K562 (cell line): Measurements from ENCODE around the gene RIPOR1. TPM values are rescaled to one million over a fixed set of nuclear protein-coding genes. Genes with fewer than 3 reads are reported as not detected.

ENCODE experiments used
- ATAC-seq: fragments of 200-7000 bp; cut with Tn5 transposase; 3 replicates; pipeline ENCODE4 v1.9.1; 2020; ENCODE audit warnings: moderate library complexity
- BruUV-seq: library from RNA; stranded (reverse); fragments of 400-500 nt; replicated peaks from 2 replicates; lab custom pipeline; 2021; lab: Mats Ljungman, UMichigan
- CTCF ChIA-PET: fragments of 300-600 bp; formaldehyde crosslinking; extraction: SDS; loops from one replicate; lab custom pipeline; 2021; ENCODE audit warnings: low intra/inter-chr PET ratio; lab: Yijun Ruan, JAX
- POLR2A ChIA-PET: fragments of 300-600, 350-650 bp; sonication (Branson Sonifier 250); formaldehyde crosslinking; extraction: SDS; loops from one replicate; lab custom pipeline; 2021; ENCODE audit warnings: antibody characterized with exemption, inconsistent platforms; lab: Yijun Ruan, JAX
- DNase-seq, 4 experiments: peaks; one replicate each; pipeline versions ENCODE4 v3.0.0 to v3.0.0-alpha.2; 2011 to 2018; ENCODE audit warnings: low spot score in 3 of 4, mixed read lengths in 3 of 4; ENCODE audit errors: extremely low read depth in 1 of 4
- FAIRE-seq: peaks from 2 replicates; lab custom pipeline; 2011; peaks lifted over from hg19 to GRCh38; lab: Jason Lieb, UNC
- H2AFZ ChIP-seq: 2 replicates; pipeline ENCODE4 v1.6.0; 2011; ENCODE audit warnings: low read depth, low read length, control low read depth, inconsistent platforms
- H3K27ac ChIP-seq: fragments of 200-600 bp; 3 replicates; pipeline ENCODE4 v1.8.0; 2011; ENCODE audit warnings: low read depth, mild to moderate bottlenecking, control low read depth, inconsistent platforms, low read length, moderate library complexity, mixed read lengths; ENCODE audit errors: extremely low read depth
- H3K27me3 ChIP-seq, 2 experiments: fragments of 300-600 bp in 1 of 2; 2 replicates in 1 of 2; 3 replicates in 1 of 2; pipeline versions ENCODE4 v1.6.0 to v1.8.0; 2011; ENCODE audit warnings: inconsistent platforms in 2 of 2, low read length in 2 of 2, mild to moderate bottlenecking in 1 of 2, mixed read lengths in 1 of 2, moderate library complexity in 1 of 2; ENCODE audit not compliant: control insufficient read depth in 2 of 2, insufficient read depth in 2 of 2
- H3K36me3 ChIP-seq: fragments of 300-600 bp; 3 replicates; pipeline ENCODE4 v1.8.0; 2011; ENCODE audit warnings: mild to moderate bottlenecking, low read length, inconsistent platforms; ENCODE audit not compliant: control insufficient read depth, insufficient read depth
- H3K4me1 ChIP-seq, 2 experiments: fragments of 200-600 bp in 1 of 2; replicated peaks in 1 of 2; 2 replicates in 1 of 2; 3 replicates in 1 of 2; pipeline versions ENCODE4 v1.5.1 to v1.8.0; 2011; ENCODE audit warnings: inconsistent platforms in 2 of 2, low read length in 2 of 2, mild to moderate bottlenecking in 1 of 2, mixed read lengths in 1 of 2, moderate library complexity in 1 of 2; ENCODE audit not compliant: control insufficient read depth in 2 of 2, insufficient read depth in 2 of 2
- H3K4me2 ChIP-seq: 2 replicates; pipeline ENCODE4 v1.6.1; 2011; ENCODE audit warnings: low read length, control low read depth, inconsistent platforms, mixed read lengths; ENCODE audit not compliant: insufficient read depth
- H3K4me3 ChIP-seq: fragments of 200-600 bp; sonication (generic), shearing (Covaris generic); 2 replicates; pipeline ENCODE4 v1.5.1; 2016; ENCODE audit warnings: control low read depth, inconsistent platforms
- H3K79me2 ChIP-seq: fragments of 200-600 bp; 3 replicates; pipeline ENCODE4 v1.8.0; 2011; ENCODE audit warnings: low read length, inconsistent platforms; ENCODE audit not compliant: control insufficient read depth, insufficient read depth
- H3K9ac ChIP-seq, 2 experiments: 2 replicates each; pipeline versions ENCODE4 v1.6.0 to v1.6.1; 2011; ENCODE audit warnings: low read depth in 2 of 2, low read length in 2 of 2, control low read depth in 1 of 2, inconsistent platforms in 1 of 2, mild to moderate bottlenecking in 1 of 2, mixed read lengths in 1 of 2; ENCODE audit not compliant: insufficient read depth in 1 of 2
- H3K9me1 ChIP-seq: one replicate; pipeline ENCODE4 v1.6.0; 2011; ENCODE audit warnings: inconsistent platforms, mild to moderate bottlenecking, low read length, moderate library complexity; ENCODE audit not compliant: control insufficient read depth, insufficient read depth
- H3K9me3 ChIP-seq: replicated peaks from 2 replicates; pipeline ENCODE4 v1.5.1; 2011; ENCODE audit warnings: low read depth, low read length, inconsistent platforms; ENCODE audit not compliant: control insufficient read depth, insufficient read depth
- H4K20me1 ChIP-seq: replicated peaks from 2 replicates; pipeline ENCODE4 v1.6.1; 2011; ENCODE audit warnings: low read length, inconsistent platforms, mixed read lengths; ENCODE audit not compliant: control insufficient read depth, insufficient read depth
- ARID1B ChIP-seq: fragments of 450-650 bp; IDR thresholded peaks from 2 replicates; pipeline ENCODE4 v1.6.1; 2016; ENCODE audit warnings: antibody characterized with exemption, mild to moderate bottlenecking, inconsistent platforms
- CC2D1A ChIP-seq: fragments of 450-650 bp; IDR thresholded peaks from 2 replicates; pipeline ENCODE4 v1.6.1; 2017; ENCODE audit warnings: mild to moderate bottlenecking
- NR1H2 ChIP-seq: sonication (generic); formaldehyde crosslinking; IDR thresholded peaks from 2 replicates; pipeline ENCODE4 v1.4.0; 2020; ENCODE audit warnings: mild to moderate bottlenecking, missing genetic modification reagents
- ZNF239 ChIP-seq: fragments of 250-450 bp; sonication (Bioruptor Pico); IDR thresholded peaks from 2 replicates; pipeline ENCODE4 v1.4.0; 2020; ENCODE audit warnings: mild to moderate bottlenecking
- WGBS: fragments of 100-300 bp; shearing (Covaris generic); methylation state at CpG from one replicate; pipeline ENCODE4 v1.1.6; 2016; ENCODE audit warnings: low coverage, mixed read lengths; ENCODE audit not compliant: insufficient coverage; ENCODE audit errors: missing lambda C conversion rate; 5-methylcytosine and 5-hydroxymethylcytosine counted together
- in situ Hi-C: fragments of 300-500 bp; cut with MboI; formaldehyde crosslinking; loops from 4 replicates; pipeline ENCODE4 v1.15.0; 2018; ENCODE audit warnings: inconsistent platforms, mixed read lengths
- intact Hi-C: fragments of 100-400 bp; cut with micrococcal nuclease; formaldehyde crosslinking; loops from 2 replicates; pipeline ENCODE4 v1.14.2; 2022
- polyA plus RNA-seq, 8 experiments: library from polyadenylated mRNA; depleted of rRNA in 4 of 8; stranded (reverse) in 5 of 8; unstranded in 3 of 8; fragments of >200 nt; fragmentation: Nextera tagmentation in 2 of 8; fragmentation: Illumina TruSeq in 1 of 8; extraction: Ambion mirVana in 2 of 8; extraction: Trizol in 1 of 8; gene quantifications; 2 replicates each; pipeline versions ENCODE4 v1.2.1 to v1.2.3, GENCODE V29; 2011 to 2014; ENCODE audit warnings: inconsistent platforms in 1 of 8, missing spikeins in 1 of 8
- total RNA-seq, 7 experiments: library from RNA; depleted of rRNA in 6 of 7; stranded (reverse); fragments of >200 nt in 6 of 7; fragmentation: Illumina TruSeq in 2 of 7; extraction: Trizol in 2 of 7; gene quantifications; 2 replicates each; pipeline versions ENCODE4 v1.2.1 to v1.2.3, GENCODE V29; 2011 to 2021; ENCODE audit warnings: low replicate concordance in 1 of 7
- TF ChIP-seq, protein P1 (sequence below): fragments of 250-450 bp; sonication (Bioruptor Pico); IDR thresholded peaks from 2 replicates; pipeline ENCODE4 v1.8.0; 2022; ENCODE audit warnings: inconsistent platforms
- TF ChIP-seq, protein P2 (sequence below), 2 experiments: fragments of 450-650 bp in 1 of 2; sonication (generic) in 1 of 2; formaldehyde crosslinking in 1 of 2; IDR thresholded peaks; 2 replicates each; pipeline versions ENCODE4 v1.7.1 to v1.9.0; 2016 to 2022; ENCODE audit warnings: inconsistent platforms in 1 of 2, mild to moderate bottlenecking in 1 of 2, missing genetic modification reagents in 1 of 2

Gene RIPOR1
- total and polyA plus RNA-seq, 9 of the 15 experiments (the other 6 are each of a cell fraction or from before 2014, with no cell fraction given) = 0.36 to 31.1 (median 3.0) TPM

DNA sequence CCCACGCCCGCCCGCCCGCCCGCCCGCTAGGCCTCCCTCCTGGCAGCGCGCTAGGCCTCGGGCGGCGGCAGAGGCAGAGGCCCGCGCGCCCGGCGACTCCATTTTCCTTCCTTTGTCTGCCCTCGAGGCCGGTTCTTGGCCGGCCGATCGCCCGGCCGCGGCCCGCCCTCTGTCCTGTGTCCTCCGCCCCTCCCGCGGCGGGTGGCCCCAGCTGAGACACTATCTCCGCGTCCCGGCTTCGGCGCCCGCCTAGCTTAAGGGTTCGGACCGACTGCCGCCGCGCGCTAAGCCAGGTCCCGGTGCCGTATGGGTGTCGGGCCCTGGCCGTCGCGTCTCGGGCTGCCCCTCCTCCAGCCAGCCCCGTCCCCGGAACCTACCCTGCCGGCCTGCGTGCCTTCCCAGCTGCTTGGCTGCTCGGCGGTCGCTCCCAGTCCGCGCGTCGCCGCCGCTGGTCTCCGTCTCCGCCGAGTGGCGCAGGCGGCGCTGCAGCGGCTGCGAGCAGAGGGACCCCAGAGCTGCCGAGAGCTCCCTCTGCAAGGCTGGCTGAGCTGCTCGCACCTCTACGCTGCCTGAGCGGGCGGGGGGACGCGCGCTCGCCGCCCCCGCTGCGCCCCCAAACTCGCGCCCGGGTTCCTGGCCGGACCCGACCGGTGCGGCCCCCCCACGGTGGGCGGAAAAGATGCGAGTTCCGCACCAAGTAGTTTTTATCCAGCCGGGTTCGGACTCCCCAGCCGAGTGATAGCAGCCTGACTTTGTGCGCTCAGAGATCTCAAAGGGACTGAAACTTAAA lies 34.5 kb downstream of the RIPOR1 start (continued):
- TF ChIP-seq, protein P1, sequence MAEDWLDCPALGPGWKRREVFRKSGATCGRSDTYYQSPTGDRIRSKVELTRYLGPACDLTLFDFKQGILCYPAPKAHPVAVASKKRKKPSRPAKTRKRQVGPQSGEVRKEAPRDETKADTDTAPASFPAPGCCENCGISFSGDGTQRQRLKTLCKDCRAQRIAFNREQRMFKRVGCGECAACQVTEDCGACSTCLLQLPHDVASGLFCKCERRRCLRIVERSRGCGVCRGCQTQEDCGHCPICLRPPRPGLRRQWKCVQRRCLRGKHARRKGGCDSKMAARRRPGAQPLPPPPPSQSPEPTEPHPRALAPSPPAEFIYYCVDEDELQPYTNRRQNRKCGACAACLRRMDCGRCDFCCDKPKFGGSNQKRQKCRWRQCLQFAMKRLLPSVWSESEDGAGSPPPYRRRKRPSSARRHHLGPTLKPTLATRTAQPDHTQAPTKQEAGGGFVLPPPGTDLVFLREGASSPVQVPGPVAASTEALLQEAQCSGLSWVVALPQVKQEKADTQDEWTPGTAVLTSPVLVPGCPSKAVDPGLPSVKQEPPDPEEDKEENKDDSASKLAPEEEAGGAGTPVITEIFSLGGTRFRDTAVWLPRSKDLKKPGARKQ (CRISPR knock-in tag) = no peak
- TF ChIP-seq ZNF239 (no peak), CC2D1A (no peak)

DNA sequence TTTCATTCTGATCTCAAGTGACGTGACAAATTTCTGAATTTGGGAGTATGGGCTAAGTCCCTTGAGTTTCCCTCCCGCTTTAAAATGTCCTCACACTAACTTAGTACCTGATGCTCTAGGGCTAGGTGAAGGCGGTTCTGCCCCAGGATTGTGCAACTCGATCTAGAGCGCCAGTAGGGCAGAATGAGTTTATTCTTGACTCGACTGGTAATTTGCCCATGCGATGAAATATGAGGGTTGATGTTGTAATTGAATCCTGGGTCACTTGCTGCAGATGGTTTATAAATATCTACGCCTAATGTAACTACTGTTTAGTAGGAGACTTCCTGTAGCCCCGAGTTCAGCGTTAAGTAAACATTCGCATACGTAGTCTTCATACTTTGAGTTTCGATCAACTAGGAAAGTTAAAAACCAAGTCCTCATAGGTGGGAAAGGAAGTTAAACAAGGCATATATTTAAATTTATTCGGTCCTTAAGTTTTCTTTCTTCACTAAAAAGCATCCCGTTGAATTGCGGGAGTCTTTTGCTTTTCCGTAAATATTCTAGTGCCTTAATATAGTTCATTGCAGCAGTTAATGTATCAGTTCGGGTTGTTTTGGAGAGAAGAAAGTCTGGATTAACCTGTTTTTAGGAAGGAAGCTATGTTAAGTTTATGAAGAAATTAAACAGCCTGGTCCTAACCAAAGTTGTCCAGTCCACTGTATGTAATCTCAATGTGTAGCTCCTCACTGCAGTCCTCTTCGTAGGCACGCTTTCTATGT lies 35.3 kb downstream of the RIPOR1 start:
- POLR2A ChIA-PET = interaction anchor here (0.6 to 3.2 kb wide), 10 partner anchors 11 to 341 kb away, joined by 3 to 13 read pairs (median 3); no protein-coding TSS in a partner anchor
- TF ChIP-seq NR1H2 (CRISPR knock-in tag) = no peak
- TF ChIP-seq, protein P2, sequence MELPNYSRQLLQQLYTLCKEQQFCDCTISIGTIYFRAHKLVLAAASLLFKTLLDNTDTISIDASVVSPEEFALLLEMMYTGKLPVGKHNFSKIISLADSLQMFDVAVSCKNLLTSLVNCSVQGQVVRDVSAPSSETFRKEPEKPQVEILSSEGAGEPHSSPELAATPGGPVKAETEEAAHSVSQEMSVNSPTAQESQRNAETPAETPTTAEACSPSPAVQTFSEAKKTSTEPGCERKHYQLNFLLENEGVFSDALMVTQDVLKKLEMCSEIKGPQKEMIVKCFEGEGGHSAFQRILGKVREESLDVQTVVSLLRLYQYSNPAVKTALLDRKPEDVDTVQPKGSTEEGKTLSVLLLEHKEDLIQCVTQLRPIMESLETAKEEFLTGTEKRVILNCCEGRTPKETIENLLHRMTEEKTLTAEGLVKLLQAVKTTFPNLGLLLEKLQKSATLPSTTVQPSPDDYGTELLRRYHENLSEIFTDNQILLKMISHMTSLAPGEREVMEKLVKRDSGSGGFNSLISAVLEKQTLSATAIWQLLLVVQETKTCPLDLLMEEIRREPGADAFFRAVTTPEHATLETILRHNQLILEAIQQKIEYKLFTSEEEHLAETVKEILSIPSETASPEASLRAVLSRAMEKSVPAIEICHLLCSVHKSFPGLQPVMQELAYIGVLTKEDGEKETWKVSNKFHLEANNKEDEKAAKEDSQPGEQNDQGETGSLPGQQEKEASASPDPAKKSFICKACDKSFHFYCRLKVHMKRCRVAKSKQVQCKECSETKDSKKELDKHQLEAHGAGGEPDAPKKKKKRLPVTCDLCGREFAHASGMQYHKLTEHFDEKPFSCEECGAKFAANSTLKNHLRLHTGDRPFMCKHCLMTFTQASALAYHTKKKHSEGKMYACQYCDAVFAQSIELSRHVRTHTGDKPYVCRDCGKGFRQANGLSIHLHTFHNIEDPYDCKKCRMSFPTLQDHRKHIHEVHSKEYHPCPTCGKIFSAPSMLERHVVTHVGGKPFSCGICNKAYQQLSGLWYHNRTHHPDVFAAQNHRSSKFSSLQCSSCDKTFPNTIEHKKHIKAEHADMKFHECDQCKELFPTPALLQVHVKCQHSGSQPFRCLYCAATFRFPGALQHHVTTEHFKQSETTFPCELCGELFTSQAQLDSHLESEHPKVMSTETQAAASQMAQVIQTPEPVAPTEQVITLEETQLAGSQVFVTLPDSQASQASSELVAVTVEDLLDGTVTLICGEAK (IDR thresholded peaks at IDR 0.05) = peak; percentile 24; the same call in 1 of the 2 replicates
- TF ChIP-seq, protein P2 (CRISPR knock-in tag; IDR thresholded peaks at IDR 0.05) = no peak
- no peak for TF ChIP-seq ARID1B

More for the DNA sequence above, 35.3 kb downstream of the RIPOR1 start:
- Histone ChIP-seq H3K4me1 (peaks cover 15 to 27% of the 10 kb centered on the region in 2 experiments; a peak in 4 of 5 replicates), H3K27me3 (no peaks in the 10 kb centered on the region), H4K20me1 (no peaks in the 10 kb centered on the region), H3K4me2 (peak overlapping the region; percentile 90), H3K36me3 (peaks cover 4% of the 10 kb centered on the region; the same call in 1 of the 3 replicates), H3K27ac (peak overlapping the region; percentile 98), H3K4me3 (peak overlapping the region; percentile 97), H3K79me2 (peaks cover 73% of the 10 kb centered on the region), H3K9me1 (no peaks in the 10 kb centered on the region), H2AFZ (peak overlapping the region; percentile 82), H3K9me3 (no peaks in the 10 kb centered on the region), H3K9ac (peak overlapping the region; percentile 97 to 99)
- TSS peak; percentile 73 for BruUV-seq
- WGBS = under 1% methylated on average over 20 of the region's 20 CpGs
- ATAC-seq (no peak), FAIRE-seq (peak; percentile 40), DNase-seq (peak in 1 of 4 experiments; percentile 48)
- intact Hi-C loops = loop anchor here (2.0 to 5.0 kb wide), 3 partner anchors 43 to 103 kb away; partner anchors contain the start of genes C16orf86 and ENKD1
- CTCF ChIA-PET = interaction anchor here (0.5 to 2.3 kb wide), 2 partner anchors 43 to 97 kb away, joined by 3 to 17 read pairs; partner anchors contain the start of gene PARD6A
- in situ Hi-C loops = no loop called here
